EL (cell line): ENCODE measurements around the gene HAUS2.
"Not testable (repeated sequence)": the region's sequence is repeated elsewhere in the genome, so short reads cannot be mapped to it uniquely, and the experiment has no call there.

Source experiments
- DNase-seq: peaks from one replicate; pipeline ENCODE4 v3.0.0-alpha.2; 2016

The HAUS2 gene

DNA sequence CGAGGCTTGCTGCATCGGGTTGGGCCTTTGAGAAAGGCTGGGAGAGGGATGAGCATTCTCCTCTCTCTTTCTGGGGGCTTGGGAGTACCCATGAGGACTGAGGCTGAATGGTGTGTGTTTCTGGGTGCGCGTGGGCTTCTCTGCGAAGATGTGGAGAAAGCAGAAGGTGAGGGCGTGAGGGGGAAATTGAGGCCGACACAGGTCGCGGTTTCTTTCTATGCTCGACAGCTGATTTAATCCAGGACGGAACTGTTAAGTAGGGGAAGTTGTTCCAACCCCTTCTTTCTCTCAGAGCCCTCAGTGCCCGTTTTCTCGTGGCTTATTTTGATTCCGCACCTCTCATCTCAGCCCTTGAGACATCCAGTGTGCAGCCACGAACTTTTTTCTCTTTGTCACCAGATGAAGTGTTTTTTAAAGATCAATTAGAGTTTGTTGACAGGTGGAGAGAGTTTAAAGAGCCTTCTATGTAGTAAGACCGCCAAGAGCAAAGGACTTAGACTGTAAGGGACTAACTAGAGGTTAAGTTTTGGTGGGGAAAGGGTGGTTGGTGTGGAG is 27.5 kb downstream of the HAUS2 start:
- peak; percentile 4 for DNase-seq

DNA sequence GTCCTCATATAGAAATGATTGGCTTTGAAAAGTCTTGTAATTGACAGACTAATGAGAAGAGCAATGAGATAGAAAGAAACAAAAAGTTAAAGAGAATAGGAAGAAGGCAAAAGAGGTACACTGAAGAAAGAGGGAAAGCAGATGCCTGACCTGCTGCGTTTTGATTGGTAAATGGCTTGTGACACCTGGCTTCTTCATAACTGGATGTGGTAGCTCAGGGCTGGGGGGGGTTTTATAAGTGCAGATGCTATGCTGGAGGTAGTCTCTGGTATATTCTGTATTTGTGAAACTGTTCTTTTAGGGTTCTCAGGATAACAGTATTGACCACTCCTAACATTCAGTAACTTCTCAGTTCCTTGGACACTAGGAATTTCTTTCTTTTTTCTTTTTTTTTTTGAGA is 28.1 kb downstream of the HAUS2 start:
- DNase-seq = no peak

GRCh38 chr15:42577514-42578031 is 28.9 kb downstream of the HAUS2 start:
- DNase-seq = peak; percentile 26

GRCh38 chr15:42578984-42579537 is 30.4 kb downstream of the HAUS2 start:
- no peak for DNase-seq

DNA sequence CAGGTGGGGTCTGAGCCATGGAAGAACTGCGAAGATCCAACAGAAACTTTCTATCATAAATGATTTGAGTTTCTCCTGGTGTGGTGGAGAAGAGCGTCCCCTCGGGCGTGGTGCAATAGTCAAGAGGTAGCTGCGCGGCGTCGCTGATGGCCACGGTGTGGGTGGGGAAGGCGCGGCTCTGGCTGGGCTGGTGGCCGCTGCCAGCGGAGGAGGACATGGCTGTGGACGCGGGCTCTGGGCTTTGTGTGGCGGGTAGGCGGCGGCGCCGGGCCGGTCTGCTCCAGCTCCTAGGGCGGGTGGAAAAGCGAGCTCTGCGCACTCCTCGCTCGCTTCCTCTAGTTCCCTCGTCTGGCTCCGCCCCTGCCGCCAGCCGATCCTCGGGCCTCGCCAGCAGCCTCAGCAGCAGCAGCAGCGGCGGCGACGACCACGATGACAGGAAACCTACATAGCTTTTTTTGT is 32.7 kb downstream of the HAUS2 start:
- DNase-seq = peak; percentile 84

DNA sequence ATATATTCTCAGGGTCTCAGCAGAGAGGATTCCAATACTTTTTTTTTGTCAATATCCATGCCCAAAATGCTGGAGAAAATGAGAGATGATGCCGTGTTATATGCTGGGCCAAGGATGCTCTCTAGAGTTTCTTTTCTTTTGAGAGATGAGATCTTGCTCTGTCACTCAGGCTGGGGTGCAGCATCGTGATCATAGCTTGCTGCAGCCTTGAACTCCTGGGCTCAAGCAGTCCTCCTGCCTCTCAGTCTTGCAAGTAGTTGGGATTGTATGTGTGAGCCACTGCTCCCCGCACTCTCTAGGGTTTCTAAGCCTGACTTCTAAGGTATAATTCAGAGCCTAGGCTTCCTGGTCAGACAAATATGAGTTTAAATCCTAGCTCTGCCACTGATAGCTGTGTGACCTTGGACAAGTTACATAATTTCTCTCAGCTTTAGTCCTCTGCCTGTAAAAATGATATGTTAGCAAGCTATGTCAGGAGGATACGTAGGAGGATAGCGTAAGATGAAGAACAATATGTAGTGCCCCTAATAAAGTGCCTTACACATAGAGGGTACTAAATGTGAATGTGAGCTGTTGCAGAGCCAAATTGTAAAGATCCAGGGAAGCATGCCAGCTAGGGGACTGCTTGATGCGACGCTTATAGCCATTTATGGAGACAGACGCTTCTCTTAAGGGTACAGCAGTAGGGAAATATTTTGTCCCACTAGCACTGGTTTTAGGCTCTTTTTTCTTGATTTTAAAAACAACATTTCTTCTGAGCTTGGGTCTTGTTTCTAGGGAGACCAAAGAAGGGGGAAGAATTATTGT is 34.1 kb downstream of the HAUS2 start:
- DNase-seq = no peak

DNA sequence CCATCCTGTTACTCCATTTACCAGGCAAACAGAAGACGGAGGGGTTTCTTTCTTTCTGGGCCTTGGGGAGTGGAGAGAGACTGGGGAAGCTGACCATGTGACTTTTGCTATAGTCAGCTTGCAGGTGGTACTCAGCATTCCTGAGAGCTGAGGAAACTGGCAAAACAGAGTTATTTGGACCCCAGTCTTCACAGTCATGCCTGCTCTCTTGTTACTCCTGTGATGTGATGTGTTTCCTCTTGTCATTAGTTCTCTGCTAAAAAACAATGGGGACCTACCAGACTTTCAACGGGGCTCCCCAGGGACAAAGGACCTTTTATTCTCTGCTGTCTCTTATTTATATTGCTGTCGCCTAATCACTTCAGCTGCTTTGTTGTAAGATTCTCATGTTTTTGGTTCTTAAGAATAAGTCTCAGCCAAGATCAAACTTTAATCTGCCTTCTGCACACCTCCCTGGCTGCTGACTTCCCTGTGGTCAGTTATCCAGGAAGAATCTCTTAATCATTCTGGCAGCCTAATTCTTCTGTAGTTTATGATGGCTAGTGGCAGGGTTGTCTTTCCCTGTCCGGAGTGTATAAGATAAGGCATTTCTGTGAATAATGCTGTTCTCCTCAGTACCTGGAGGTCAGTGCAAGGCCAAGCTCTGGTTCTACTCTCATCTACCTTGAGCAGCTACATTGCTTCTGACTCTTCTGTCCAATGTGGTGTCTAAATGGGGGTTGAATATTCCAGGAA is 35.6 kb downstream of the HAUS2 start:
- peak; percentile 45 for DNase-seq

DNA sequence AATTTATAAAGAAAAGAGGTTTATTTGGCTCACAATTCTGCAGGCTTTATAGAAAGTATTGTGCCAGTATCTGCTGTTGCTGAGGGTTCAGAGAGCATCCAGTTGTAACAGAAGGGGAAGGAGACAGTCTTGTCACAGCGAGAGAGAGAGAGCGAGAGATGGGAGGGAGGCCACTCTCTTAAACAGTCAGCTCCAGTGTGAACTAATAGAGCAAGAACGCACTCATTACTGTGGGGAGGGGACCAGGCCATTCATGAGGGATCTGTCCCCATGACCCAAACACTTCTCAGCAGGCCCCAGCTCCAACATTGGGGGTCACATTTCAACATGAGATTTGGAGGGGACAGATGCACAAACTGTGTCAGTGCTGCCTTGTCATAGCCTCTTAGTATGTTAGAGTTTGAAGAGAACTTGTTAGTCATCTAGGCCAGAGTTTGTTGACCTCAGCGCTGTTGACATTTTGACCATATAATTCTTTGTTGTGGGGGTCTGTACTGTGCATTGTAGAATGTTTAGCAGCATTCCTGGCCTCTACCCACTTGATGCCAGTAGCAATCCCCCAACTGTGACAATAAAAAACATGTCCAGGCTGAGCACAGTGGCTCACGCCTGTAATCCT is 42.1 kb downstream of the HAUS2 start:
- no peak for DNase-seq

DNA sequence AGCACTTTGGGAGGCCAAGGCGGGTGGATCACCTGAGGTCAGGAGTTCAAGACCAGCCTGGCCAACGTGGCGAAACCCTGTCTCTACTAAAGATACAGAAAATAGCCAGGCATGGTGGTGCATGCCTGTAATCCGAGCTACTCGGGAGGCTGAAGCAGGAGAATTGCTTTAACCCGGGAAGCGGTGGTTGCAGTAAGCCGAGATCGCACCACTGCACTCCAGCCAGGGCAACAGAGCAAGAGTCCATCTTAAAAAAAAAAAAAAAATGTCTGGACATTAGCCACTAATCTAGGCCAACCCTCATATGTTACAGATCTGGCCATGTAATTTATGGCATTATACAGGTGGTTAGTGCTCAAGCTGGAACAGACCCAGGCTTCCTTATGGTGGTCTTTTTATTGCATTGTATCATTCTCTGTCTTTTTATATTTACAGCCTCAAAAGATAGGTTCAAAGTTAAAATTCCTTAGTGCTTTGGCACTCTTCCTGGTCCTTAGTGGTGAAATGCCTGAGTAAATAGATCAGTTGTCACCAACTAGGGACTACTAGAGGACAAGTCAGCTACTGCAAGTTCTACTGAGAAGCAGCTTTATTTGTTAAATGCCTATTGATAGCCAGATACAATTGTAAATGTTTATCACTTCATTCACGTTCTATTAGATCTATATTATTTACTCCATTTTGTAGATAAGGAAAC is 42.7 kb downstream of the HAUS2 start:
- DNase-seq = peak; percentile 62

DNA sequence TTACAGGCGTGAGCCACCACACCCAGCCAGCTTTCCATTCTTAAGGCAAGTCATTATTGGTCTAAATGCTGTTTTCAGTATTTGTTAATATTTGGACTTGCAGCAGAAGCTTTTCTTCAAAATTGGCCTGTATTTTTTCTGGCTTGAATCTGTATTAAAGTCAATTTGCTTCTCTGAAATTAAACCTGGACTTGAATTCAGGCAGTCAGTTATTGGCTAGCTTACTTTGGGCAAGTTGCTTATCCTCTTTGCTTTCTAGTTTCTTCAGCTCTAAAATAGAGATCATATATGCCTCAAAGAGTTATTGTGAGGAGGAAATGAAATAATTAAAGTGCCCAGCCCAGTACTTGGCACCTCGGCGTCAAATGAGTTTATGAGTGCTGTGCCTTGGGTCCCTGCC is 44.1 kb downstream of the HAUS2 start:
- no peak for DNase-seq

DNA sequence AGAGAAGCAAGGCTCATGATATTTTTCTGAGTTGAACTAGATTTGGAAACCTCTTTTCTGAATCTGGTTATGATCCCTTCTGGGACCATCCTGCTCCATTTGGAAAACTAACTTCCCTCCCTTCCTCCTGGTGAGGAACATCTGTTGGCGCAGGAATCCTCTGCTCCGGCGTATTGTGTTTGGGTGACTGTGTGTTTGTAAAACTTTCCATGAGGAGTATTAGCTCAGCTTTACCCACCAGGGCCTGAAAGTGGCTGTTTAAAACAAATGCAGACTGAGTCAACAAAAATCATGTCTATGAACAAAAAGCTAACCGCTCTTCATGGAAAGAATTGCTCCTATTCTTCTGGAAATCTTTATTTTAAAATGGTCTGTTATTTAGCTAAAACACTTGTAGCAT is 44.5 kb downstream of the HAUS2 start:
- DNase-seq = no peak

GRCh38 chr15:42594095-42594494 is 45.5 kb downstream of the HAUS2 start:
- DNase-seq = no peak

DNA sequence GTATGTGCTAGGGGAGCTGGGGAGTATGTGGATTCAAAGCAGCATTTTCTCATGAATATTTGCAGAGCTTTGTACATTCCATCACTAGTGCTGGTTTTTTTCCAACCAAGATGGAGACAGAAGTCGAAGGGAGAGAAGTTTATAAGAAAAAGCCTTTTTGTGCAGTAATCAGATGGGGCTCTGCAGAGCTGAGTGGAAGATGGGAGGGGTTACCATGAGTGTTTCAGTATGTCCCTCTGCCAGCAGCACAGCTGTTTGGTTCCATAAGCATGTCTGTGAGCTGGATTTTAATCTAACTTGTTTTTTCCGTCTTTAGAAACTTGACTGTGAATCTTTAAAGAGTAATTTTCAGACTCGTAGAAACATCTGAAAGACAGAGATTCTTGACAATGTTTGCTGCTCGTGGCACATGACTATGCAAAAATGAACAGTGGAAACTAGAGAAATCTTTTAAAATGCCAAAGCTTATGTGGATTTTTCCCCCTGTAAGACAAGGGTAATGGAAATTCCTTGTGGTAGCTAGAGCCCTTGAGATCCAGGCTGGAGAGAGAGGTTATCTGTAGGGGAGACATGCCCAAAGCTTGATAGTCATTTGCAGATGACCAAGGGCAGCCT is 47.1 kb downstream of the HAUS2 start:
- no peak for DNase-seq

DNA sequence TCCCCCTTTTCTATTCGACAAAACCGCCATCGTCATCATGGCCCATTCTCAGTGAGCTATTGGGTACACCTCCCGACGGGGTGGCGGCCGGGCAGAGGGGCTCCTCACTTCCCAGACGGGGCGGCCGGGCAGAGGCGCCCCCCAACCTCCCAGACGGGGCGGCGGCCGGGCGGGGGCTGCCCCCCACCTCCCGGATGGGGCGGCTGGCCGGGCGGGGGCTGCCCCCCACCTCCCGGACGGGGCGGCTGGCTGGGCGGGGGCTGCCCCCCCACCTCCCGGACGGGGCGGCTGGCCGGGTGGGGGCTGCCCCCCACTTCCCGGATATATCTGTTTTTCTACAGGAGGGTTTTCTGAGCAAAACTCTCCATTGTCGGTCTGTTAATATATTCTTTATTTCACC is 52.7 kb downstream of the HAUS2 start:
- DNase-seq = not testable (repeated sequence)

- no peak for DNase-seq
Observed at GRCh38 chr15:42602501-42602900, 53.9 kb downstream of the HAUS2 start.

- no peak for DNase-seq
Observed at GRCh38 chr15:42603978-42604377, 55.3 kb downstream of the HAUS2 start.

DNA sequence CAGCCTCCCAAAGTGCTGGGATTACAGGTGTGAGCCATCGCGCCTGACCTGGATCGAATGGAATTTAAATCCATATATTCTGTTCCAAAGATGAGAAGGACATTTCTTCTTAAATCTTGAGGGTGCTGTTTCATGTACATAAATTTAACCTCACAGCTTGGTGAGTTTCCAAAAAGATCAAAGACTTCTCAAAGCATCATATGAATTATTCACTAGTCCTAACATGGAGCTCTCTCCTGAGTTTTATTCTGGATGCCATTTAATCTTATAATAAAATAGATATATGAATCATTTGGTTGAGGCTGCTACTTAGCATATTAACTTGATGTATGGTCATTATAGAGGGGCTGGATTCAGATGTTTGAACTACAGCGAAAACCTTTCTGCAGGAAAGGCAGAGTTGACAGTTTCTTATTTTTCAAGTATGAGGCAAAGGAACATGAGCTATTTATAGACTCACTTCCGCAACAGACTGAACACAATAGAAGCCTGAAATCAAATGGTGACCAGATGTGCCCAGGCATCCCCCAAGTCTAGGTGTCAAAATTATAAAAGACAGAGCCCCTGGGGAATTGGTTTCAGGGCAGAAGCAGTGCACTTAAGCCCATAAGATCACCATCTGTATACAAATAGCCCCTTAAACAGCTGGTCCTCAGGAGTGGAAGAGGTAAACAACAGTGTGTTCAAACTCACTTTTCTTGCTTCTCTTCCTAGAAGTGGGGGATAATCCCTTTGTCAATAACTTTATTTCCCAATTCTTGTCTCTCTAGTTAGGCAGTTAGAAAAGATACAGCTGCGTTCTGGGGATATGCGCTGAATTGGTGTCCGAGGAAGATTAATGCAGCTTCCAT is 56.5 kb downstream of the HAUS2 start:
- DNase-seq = no peak

DNA sequence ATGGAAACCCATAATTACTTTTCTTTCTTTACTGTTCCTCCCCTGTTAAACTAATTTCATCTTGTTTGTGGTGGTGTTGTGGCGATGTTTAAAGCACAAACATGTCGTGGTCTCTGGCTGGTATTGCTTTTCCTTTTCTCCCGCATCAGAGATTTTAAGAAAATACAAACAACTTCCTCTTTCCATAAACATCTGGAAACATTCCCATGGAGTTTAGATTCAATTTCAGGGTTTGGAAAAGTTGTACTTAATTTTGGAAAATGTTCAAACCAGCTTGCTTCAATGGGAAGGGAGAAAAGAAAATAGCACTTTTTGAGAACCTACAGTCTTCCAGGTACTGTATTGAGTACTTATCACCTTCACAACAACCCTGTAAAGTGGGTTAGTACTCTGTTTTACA is 57.2 kb downstream of the HAUS2 start:
- no peak for DNase-seq

DNA sequence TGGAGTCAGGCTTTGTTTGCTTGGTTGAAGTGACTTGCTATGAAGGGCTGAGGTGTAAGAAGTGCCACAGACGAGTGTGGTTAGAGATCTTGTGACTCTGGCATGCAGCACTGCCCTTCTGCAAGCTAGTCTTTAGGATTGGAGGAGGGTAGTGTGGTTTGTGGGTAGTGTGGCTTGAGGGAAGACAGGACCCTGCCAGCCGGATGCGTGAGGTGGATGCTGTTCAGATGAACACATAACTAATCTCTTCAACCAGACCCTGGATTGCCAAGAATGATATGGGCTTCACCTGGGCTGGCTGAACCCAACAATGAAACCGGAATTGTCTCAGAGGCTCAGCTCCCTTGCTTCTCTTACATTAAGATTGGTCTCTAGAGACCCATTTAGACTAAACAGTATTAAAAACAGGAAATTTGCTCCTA is 59.5 kb downstream of the HAUS2 start:
- no peak for DNase-seq

DNA sequence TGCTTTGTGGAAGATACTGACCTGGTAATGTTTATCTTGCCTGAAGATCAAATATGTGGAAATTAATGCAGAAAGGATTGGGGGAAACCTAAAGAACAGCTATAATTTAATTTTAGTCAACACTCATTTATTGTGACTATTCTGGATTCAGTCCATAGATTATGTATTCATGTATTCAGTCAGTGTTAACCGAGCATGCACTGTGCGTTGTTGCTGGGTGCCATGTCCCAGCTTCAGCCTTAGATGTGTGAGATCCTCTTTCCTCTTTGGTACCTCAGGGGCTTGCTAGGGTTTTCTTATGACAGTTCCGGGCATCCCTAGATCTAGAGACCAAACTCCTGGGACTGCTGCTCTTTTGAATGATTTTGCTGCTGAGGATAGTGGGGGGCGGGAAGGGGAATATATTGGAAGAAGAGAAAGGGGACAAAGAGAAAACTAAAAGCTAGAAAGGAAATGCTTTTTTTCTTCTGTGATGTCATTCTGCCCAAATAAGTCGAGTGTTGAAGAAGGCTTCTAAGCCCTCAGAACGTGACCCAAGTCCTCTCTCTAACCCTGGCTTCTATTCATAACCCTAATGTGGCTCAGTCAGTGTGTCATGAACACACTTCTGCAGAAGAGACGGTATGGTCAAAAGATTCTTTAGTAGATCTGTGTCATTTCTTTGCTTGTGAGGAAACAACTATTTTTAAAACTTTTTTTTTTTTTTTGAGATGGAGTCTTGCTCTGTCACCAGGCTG is 60.3 kb downstream of the HAUS2 start:
- DNase-seq = no peak
